Measurements from ENCODE around the gene FAM168B.

Gene FAM168B

DNA sequence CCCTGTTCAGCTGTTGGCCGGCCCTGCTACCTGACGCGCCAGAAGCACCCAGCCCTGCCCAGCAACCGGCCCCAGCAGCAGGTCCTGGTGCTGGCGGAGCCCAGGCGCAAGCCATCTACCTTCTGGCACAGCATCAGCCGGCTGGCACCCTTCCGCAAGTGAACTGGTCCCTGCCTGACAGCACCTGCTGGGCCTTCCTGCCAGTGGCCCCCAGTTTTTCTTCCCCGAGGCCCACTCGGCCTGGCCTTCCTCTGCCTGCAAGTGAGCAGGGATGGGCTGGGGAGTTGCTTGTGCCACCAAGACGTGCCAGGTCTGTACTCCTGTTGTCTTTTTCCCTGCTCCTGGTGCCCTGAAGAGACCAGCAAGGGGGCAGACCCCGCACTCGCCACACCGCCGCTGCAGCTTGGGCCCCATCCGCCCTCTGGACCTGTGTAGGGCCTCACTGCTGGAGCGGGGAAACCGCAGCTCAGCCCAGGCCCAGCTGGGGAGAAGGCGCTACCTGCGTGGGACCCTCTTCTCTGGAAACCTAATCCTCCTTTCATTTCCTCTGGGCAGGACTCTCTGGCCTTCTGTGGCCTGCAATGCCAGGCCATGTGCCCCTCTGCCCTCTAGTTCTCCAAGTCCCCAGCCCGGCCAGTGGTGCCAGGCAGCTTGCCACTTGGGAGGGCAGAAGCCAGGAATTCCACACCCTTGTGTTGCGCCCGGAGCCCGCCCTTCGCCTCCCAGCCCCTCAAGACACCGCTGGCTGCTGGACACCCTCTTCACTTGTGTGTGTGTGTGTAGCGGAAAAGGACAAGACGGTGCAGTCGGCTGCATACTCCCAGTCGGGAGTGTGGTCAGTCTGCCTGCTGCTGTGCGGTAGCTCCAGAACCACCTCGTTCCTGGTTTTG lies 47.0 kb downstream of the FAM168B start:
- TF ChIP-seq EZH2 (IDR thresholded peaks at IDR 0.05; ENCODE audit: borderline replicate concordance, low read length) = no peak
- TF ChIP-seq, protein P1, sequence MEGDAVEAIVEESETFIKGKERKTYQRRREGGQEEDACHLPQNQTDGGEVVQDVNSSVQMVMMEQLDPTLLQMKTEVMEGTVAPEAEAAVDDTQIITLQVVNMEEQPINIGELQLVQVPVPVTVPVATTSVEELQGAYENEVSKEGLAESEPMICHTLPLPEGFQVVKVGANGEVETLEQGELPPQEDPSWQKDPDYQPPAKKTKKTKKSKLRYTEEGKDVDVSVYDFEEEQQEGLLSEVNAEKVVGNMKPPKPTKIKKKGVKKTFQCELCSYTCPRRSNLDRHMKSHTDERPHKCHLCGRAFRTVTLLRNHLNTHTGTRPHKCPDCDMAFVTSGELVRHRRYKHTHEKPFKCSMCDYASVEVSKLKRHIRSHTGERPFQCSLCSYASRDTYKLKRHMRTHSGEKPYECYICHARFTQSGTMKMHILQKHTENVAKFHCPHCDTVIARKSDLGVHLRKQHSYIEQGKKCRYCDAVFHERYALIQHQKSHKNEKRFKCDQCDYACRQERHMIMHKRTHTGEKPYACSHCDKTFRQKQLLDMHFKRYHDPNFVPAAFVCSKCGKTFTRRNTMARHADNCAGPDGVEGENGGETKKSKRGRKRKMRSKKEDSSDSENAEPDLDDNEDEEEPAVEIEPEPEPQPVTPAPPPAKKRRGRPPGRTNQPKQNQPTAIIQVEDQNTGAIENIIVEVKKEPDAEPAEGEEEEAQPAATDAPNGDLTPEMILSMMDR (IDR thresholded peaks at IDR 0.05; ENCODE audit: low read length) = no peak
- no peaks in the 10 kb centered on the region for H3F3A ChIP-seq (ENCODE audit: insufficient read depth, low read length)
- H3K79me2 ChIP-seq (ENCODE audit: insufficient read depth, low read length) = no peaks in the 10 kb centered on the region
- no peak overlapping the region for H3K4me3 ChIP-seq (ENCODE audit: low read depth, low read length, poor library complexity, severe bottlenecking)
- H3K27ac ChIP-seq (ENCODE audit: low read depth, low read length, poor library complexity, severe bottlenecking) = no peak overlapping the region
- no peak overlapping the region for H3K9ac ChIP-seq (ENCODE audit: low read length)
- no peaks in the 10 kb centered on the region for H3K9me2 ChIP-seq (ENCODE audit: low read depth, low read length)
- no peaks in the 10 kb centered on the region for H4K20me1 ChIP-seq (ENCODE audit: insufficient read depth, low read length)
- H3K27me3 ChIP-seq (ENCODE audit: insufficient read depth, low read length) = no peaks in the 10 kb centered on the region
- no peak overlapping the region for H3K4me2 ChIP-seq (ENCODE audit: low read length)
- peaks cover 45% of the 10 kb centered on the region for H3K36me3 ChIP-seq (ENCODE audit: insufficient read depth, low read length)
- H3K9me3 ChIP-seq (ENCODE audit: low read length) = no peaks in the 10 kb centered on the region
- H2AFZ ChIP-seq (ENCODE audit: low read length) = no peak overlapping the region
- peaks cover 23% of the 10 kb centered on the region for H3K4me1 ChIP-seq (ENCODE audit: insufficient read depth, low read length, severe bottlenecking)

DNA sequence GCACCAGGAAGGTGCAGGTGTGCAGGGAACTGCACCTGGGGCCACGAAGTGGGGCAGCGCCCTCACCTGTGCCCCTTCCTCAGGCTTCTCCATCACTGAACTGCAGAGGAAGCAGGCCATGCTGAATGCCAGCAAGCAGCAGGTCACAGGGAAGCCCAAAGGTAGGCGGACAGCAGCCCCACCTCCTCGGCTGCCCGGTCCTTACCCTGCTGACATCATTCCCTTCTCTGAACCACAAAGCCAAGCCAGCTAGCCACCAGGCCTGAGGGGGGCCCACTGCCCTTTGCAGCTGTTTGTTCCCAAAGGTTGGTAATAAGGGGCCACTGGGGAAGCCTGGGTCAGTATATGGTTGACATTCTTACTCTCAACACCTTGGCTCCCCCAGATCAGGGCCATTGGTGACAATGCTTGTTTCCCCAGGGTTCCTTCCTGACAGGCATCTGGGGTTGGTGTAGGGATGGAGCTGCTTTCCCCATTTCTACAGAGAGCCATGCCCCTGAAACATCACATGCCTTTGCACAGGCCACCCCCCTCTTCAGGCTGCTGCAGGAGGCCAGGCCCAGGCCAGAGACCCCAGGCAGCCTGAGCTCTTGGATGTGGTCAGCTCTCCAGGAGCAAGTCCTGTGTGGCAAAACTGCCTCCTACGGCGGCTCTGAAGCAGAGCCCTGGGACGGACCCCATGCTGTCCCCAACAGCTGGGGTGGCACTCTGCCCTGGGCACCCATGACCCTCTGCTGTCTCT lies 47.8 kb downstream of the FAM168B start:
- TF ChIP-seq EZH2 (IDR thresholded peaks at IDR 0.05; ENCODE audit: borderline replicate concordance, low read length) = no peak
- TF ChIP-seq, protein P1 (IDR thresholded peaks at IDR 0.05; ENCODE audit: low read length) = no peak
- no peak overlapping the region for H3K4me3 ChIP-seq (ENCODE audit: low read depth, low read length, poor library complexity, severe bottlenecking)
- no peaks in the 10 kb centered on the region for H3K9me2 ChIP-seq (ENCODE audit: low read depth, low read length)
- H3K9me3 ChIP-seq (ENCODE audit: low read length) = no peaks in the 10 kb centered on the region
- H3K27ac ChIP-seq (ENCODE audit: low read depth, low read length, poor library complexity, severe bottlenecking) = no peak overlapping the region
- H3K9ac ChIP-seq (ENCODE audit: low read length) = no peak overlapping the region
- H3K4me1 ChIP-seq (ENCODE audit: insufficient read depth, low read length, severe bottlenecking) = peaks cover 15% of the 10 kb centered on the region
- H3K27me3 ChIP-seq (ENCODE audit: insufficient read depth, low read length) = no peaks in the 10 kb centered on the region
- no peaks in the 10 kb centered on the region for H3F3A ChIP-seq (ENCODE audit: insufficient read depth, low read length)
- no peaks in the 10 kb centered on the region for H3K79me2 ChIP-seq (ENCODE audit: insufficient read depth, low read length)
- no peaks in the 10 kb centered on the region for H4K20me1 ChIP-seq (ENCODE audit: insufficient read depth, low read length)
- peaks cover 37% of the 10 kb centered on the region for H3K36me3 ChIP-seq (ENCODE audit: insufficient read depth, low read length)
- H2AFZ ChIP-seq (ENCODE audit: low read length) = no peak overlapping the region
- H3K4me2 ChIP-seq (ENCODE audit: low read length) = no peak overlapping the region

DNA sequence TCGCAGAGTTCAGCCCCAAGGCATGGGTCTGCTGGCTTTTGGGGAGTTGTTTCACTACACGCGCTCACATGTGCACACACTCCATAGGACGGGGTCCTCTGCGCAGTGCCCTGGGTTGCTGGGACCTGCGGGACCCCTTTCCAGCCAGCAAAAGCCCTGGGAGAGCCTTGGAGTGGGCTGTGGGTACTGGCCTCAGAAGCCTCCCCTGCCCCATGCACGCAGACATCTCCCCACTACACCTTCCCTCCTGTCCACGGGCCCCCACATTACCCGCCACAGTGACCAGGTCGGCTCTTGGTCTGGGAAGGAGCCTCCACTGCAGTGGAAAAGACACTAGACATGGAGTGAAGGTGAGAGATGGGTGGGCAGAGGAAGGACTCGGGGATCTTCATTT lies 48.5 kb downstream of the FAM168B start:
- no peak overlapping the region for H3K9ac ChIP-seq (ENCODE audit: low read length)

More for the DNA sequence above, 48.5 kb downstream of the FAM168B start:
- H3K9me2 ChIP-seq (ENCODE audit: low read depth, low read length) = no peaks in the 10 kb centered on the region
- H3K27ac ChIP-seq (ENCODE audit: low read depth, low read length, poor library complexity, severe bottlenecking) = no peak overlapping the region
- no peaks in the 10 kb centered on the region for H3K27me3 ChIP-seq (ENCODE audit: insufficient read depth, low read length)
- H3K36me3 ChIP-seq (ENCODE audit: insufficient read depth, low read length) = peaks cover 30% of the 10 kb centered on the region
- no peaks in the 10 kb centered on the region for H4K20me1 ChIP-seq (ENCODE audit: insufficient read depth, low read length)
- no peaks in the 10 kb centered on the region for H3K9me3 ChIP-seq (ENCODE audit: low read length)
- H3K4me1 ChIP-seq (ENCODE audit: insufficient read depth, low read length, severe bottlenecking) = peaks cover 8% of the 10 kb centered on the region
- no peaks in the 10 kb centered on the region for H3F3A ChIP-seq (ENCODE audit: insufficient read depth, low read length)
- no peak overlapping the region for H3K4me2 ChIP-seq (ENCODE audit: low read length)
- no peak overlapping the region for H2AFZ ChIP-seq (ENCODE audit: low read length)
- no peaks in the 10 kb centered on the region for H3K79me2 ChIP-seq (ENCODE audit: insufficient read depth, low read length)
- no peak overlapping the region for H3K4me3 ChIP-seq (ENCODE audit: low read depth, low read length, poor library complexity, severe bottlenecking)
- TF ChIP-seq, protein P1 (IDR thresholded peaks at IDR 0.05; ENCODE audit: low read length) = no peak
- TF ChIP-seq EZH2 (IDR thresholded peaks at IDR 0.05; ENCODE audit: borderline replicate concordance, low read length) = no peak
